IgD-negative memory B cell (primary cell): ENCODE results near the gene SETDB1. TPM values are rescaled to one million over a fixed set of nuclear protein-coding genes. Genes with fewer than 3 reads are reported as not detected.

Experiments
- H3K27ac Mint-ChIP-seq, 3 donors: one replicate each; pipeline ENCODE4 v1.8.0; 2020 to 2022; ENCODE audit warnings: mild to moderate bottlenecking in 3 of 3, mixed read lengths in 3 of 3, moderate library complexity in 1 of 3
- H3K27me3 Mint-ChIP-seq: one replicate; pipeline ENCODE4 v1.8.0; 2021; ENCODE audit warnings: mixed read lengths
- H3K36me3 Mint-ChIP-seq: one replicate; pipeline ENCODE4 v1.8.0; 2020; ENCODE audit warnings: mild to moderate bottlenecking, mixed read lengths
- H3K4me1 Mint-ChIP-seq, 3 donors: one replicate each; pipeline ENCODE4 v1.8.0; 2020 to 2022; ENCODE audit warnings: mixed read lengths in 3 of 3, mild to moderate bottlenecking in 1 of 3
- H3K4me3 Mint-ChIP-seq, 4 donors: one replicate each; pipeline ENCODE4 v1.8.0; 2020 to 2022; ENCODE audit warnings: mild to moderate bottlenecking in 4 of 4, mixed read lengths in 4 of 4, moderate library complexity in 3 of 4
- H3K9me3 Mint-ChIP-seq, 3 donors: one replicate each; pipeline ENCODE4 v1.8.0; 2020 to 2021; ENCODE audit warnings: mixed read lengths in 3 of 3, mild to moderate bottlenecking in 1 of 3
- polyA plus RNA-seq: library from polyadenylated mRNA; unstranded; fragments of 300-500 nt; fragmentation: Illumina TruSeq; gene quantifications from one replicate; pipeline ENCODE4 v1.2.3, GENCODE V29; 2021

SETDB1 gene
- polyA plus RNA-seq, 1 donor from 2014 or later, result 19.8 TPM

- Mint-ChIP-seq H3K27me3 (no peaks in the 10 kb centered on the region), H3K4me3 (peak overlapping the region in 1 of 4 donors; percentile 47), H3K4me1 (peaks cover 0 to 5% (median 2%) of the 10 kb centered on the region in 3 donors), H3K9me3 (no peaks in the 10 kb centered on the region), H3K36me3 (peaks cover 5% of the 10 kb centered on the region), H3K27ac (peak overlapping the region in 2 of 3 donors; percentile 11 to 59)
Observed at GRCh38 chr1:150963321-150964163, 37.4 kb downstream of the SETDB1 start.

GRCh38 chr1:150964164-150964489 lies 38.0 kb downstream of the SETDB1 start:
- H3K27me3 Mint-ChIP-seq, result no peaks in the 10 kb centered on the region
- peak overlapping the region in 1 of 3 donors; percentile 59 for H3K27ac Mint-ChIP-seq
- no peaks in the 10 kb centered on the region for H3K9me3 Mint-ChIP-seq
- H3K4me1 Mint-ChIP-seq, result peaks cover 1 to 5% (median 2%) of the 10 kb centered on the region in 3 donors
- peaks cover 5% of the 10 kb centered on the region for H3K36me3 Mint-ChIP-seq
- no peak overlapping the region for H3K4me3 Mint-ChIP-seq

GRCh38 chr1:150965605-150966004 lies 39.4 kb downstream of the SETDB1 start:
- Mint-ChIP-seq H3K4me1 (peaks cover 0 to 5% (median 4%) of the 10 kb centered on the region in 3 donors), H3K9me3 (no peaks in the 10 kb centered on the region), H3K27ac (no peak overlapping the region), H3K27me3 (no peaks in the 10 kb centered on the region), H3K36me3 (peaks cover 4% of the 10 kb centered on the region), H3K4me3 (no peak overlapping the region)

DNA sequence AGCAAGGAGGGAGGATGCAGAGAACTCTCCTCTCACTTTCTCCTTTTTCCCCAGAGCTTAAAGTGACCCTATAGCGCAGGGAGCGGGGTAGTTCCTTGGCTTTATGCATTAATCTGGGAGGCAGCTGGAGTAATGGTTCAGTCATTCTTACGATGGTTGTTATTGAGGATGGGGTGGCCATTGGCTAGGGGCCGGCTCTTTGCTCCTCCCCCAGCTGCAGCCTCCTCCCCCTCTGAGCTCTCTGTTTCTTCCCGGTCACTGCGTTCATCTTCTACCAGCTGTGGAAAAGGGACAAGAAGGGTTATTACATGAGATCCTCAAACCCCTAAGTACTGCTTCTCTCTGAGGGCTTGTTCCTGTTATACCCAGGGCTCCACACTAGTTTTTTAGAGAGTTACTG lies 39.8 kb downstream of the SETDB1 start:
- H3K9me3 Mint-ChIP-seq, result no peaks in the 10 kb centered on the region
- H3K27ac Mint-ChIP-seq, result peak overlapping the region in 2 of 3 donors; percentile 14 to 21
- H3K27me3 Mint-ChIP-seq, result no peaks in the 10 kb centered on the region
- H3K4me3 Mint-ChIP-seq, result peak overlapping the region in 1 of 4 donors; percentile 21
- peaks cover 2% of the 10 kb centered on the region for H3K36me3 Mint-ChIP-seq
- H3K4me1 Mint-ChIP-seq, result peaks cover 0 to 7% (median 5%) of the 10 kb centered on the region in 3 donors

DNA sequence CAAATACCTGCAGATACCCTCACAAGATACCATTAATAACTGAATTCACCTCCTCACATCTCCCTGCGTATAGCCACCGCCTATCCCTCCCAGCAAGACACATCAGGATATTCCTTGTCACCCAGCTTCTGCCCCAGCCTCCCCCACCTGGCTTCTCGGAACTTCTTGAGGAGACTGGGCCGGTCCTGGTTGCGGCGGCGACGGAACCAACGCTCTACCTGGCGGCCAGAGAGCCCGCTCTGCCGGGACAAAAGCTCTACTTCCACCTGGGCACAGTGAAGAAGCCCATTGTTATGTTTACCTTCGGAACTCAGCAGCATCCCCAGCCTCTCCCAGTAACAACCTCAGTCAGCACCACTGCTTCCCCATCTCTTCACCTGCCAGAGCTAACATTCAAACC lies 41.8 kb downstream of the SETDB1 start:
- Mint-ChIP-seq H3K4me1 (peaks cover 11 to 23% (median 17%) of the 10 kb centered on the region in 3 donors), H3K9me3 (no peaks in the 10 kb centered on the region), H3K4me3 (no peak overlapping the region), H3K27ac (peak overlapping the region in 1 of 3 donors; percentile 1), H3K27me3 (no peaks in the 10 kb centered on the region), H3K36me3 (peaks cover 2% of the 10 kb centered on the region)

GRCh38 chr1:150968491-150968890 lies 42.3 kb downstream of the SETDB1 start:
- Mint-ChIP-seq H3K4me1 (peaks cover 15 to 29% (median 19%) of the 10 kb centered on the region in 3 donors), H3K36me3 (peaks cover 2% of the 10 kb centered on the region), H3K27me3 (no peaks in the 10 kb centered on the region), H3K27ac (peak overlapping the region in 1 of 3 donors; percentile 75), H3K9me3 (no peaks in the 10 kb centered on the region), H3K4me3 (no peak overlapping the region)

DNA sequence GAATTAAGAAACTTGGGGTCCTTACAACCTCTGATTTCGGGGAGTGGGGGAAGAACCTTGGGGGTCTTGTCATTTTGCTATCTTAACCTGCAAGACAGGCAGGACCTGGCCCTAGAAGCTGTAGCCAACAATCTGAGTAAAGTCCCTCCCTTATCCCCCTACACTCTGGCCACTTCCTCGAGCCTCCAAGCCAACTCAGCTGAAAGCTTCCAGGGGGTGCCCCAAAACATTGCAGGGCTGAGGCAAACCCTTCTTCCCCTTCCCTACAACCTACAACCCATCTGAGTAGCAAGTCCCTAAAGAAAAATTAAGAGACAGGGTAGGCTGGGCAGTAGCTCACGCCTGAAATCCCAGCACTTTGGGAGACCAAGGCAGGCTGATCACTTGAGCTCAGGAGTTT lies 43.5 kb downstream of the SETDB1 start:
- no peaks in the 10 kb centered on the region for H3K9me3 Mint-ChIP-seq
- no peak overlapping the region for H3K27ac Mint-ChIP-seq
- peaks cover 2% of the 10 kb centered on the region for H3K36me3 Mint-ChIP-seq
- H3K4me1 Mint-ChIP-seq, result peaks cover 17 to 29% (median 19%) of the 10 kb centered on the region in 3 donors
- no peak overlapping the region for H3K4me3 Mint-ChIP-seq
- H3K27me3 Mint-ChIP-seq, result no peaks in the 10 kb centered on the region

DNA sequence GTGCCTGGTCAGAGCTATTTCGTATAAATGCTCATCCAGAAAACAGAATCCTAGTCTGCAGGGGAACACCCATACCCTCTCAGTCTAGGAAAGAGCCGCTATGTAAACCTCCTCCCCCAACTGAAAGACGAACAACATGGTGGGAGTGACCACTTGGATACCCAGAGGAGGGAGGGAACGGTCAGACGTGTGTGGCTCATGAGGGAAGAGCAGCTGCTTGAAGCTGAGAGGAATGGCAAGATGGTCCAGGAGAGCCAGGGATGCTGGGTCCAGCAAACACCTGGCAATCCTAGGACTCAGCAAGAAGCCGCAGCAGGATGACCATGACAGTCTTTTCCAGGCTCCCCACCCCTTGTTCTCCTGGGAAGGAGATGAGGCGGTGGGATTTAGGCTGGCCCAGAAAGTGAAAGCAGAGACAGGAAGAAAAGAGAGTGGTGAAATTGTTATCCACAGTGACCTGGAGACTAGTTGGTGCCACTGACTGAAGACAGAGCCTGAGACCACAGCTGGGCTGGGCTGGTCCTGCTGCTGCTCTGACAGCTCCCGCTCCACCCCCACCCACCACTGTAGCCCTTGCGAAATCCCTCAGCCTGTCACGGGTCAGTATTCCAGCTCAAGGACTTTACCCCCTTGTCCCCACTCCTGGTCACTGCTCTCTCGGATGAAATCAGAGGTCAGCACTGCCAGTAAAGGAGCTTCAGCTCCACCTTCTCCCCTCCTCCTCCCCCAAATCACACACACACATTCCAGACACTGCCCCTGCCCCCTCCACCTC lies 44.8 kb downstream of the SETDB1 start:
- no peaks in the 10 kb centered on the region for H3K9me3 Mint-ChIP-seq
- peak overlapping the region in 2 of 4 donors; percentile 53 to 82 for H3K4me3 Mint-ChIP-seq

DNA sequence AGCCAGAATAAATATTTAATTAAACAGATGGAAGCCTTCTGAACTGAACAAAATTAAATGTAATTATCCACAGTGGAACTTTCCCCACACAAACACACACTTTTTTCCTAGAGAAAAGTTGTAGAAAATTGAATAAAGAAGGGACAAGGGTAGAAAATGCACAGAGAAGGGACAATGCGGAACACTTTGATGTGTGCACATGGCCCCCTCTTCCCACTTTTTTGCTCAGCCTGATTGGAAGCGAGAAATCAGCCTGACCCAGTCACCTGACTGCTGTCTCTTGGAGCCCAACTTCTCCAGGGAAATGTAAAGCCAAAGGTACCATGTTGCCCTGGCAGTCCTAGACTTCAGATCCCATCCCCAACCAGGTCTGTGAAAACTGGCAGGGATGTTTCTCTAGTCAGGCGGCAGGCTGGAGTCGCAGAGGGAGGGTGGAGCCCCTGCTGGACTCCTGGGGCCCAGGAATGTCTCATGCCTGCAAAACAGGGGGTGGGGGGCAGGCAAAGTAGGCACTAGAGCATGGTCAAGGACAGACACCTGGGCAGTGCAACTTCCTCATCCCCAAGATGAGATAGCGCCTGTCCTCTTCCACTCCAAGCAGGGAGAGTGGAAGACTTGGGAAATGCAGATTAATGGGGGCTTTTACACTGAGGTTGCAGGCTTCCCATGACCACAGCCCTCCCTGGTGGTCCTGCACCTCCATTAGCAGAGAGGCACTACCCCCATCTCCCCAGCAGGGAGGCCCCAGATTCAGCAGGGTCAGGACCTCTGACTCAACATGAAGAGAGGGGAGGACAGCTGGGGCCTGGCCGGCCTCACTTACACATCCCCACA lies 45.6 kb downstream of the SETDB1 start:
- no peaks in the 10 kb centered on the region for H3K9me3 Mint-ChIP-seq
- H3K4me1 Mint-ChIP-seq, result peaks cover 17 to 36% (median 27%) of the 10 kb centered on the region in 3 donors
- H3K36me3 Mint-ChIP-seq, result peaks cover 2% of the 10 kb centered on the region
- no peaks in the 10 kb centered on the region for H3K27me3 Mint-ChIP-seq
- H3K27ac Mint-ChIP-seq, result peak overlapping the region; percentile 92 to 94 (median 92)
- H3K4me3 Mint-ChIP-seq, result peak overlapping the region; percentile 54 to 86 (median 68)

More for the DNA sequence above, 44.8 kb downstream of the SETDB1 start:
- Mint-ChIP-seq H3K36me3 (peaks cover 2% of the 10 kb centered on the region), H3K4me1 (peaks cover 19 to 31% (median 22%) of the 10 kb centered on the region in 3 donors), H3K27ac (peak overlapping the region in 2 of 3 donors; percentile 48 to 92), H3K27me3 (no peaks in the 10 kb centered on the region)

- Mint-ChIP-seq H3K36me3 (peaks cover 2% of the 10 kb centered on the region), H3K4me3 (peak overlapping the region; percentile 82 to 95 (median 85)), H3K27ac (peak overlapping the region; percentile 85 to 94 (median 92))
Observed at GRCh38 chr1:150972417-150972940, 46.3 kb downstream of the SETDB1 start.

DNA sequence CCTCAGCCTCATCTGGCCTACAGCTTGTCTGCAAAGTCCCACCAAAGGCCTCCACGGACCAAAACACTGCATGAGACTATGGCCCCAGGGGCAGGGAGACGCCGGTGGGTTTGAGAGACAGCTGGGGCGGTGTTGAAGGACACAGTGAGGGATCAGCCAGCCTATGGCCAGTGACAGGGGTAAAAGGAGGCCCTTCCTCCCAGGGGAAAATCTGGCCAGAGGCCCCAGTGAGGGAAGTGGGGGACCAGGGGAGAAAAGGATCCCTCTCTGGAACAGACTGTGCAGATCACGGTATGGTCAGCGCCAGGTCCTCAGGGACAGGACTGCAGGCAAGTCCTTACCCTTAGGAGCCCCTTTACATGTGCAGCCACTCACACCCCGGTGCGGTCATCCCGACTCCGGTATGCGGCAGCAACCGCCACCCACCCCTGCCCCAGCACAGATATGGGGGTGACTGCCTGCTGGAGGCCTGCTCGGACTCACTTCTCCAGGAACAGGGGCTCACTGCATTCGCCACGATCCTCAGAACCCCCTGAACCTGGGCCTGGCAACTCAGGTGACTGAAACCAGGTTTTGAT lies 47.2 kb downstream of the SETDB1 start:
- peaks cover 26 to 44% (median 36%) of the 10 kb centered on the region in 3 donors for H3K4me1 Mint-ChIP-seq
- H3K4me3 Mint-ChIP-seq, result peak overlapping the region; percentile 82 to 95 (median 85)
- H3K9me3 Mint-ChIP-seq, result no peaks in the 10 kb centered on the region
- peak overlapping the region; percentile 71 to 94 (median 92) for H3K27ac Mint-ChIP-seq
- H3K27me3 Mint-ChIP-seq, result no peaks in the 10 kb centered on the region
- H3K36me3 Mint-ChIP-seq, result no peaks in the 10 kb centered on the region

More at GRCh38 chr1:150972417-150972940, 46.3 kb downstream of the SETDB1 start:
- Mint-ChIP-seq H3K9me3 (no peaks in the 10 kb centered on the region), H3K4me1 (peaks cover 24 to 42% (median 34%) of the 10 kb centered on the region in 3 donors), H3K27me3 (no peaks in the 10 kb centered on the region)

DNA sequence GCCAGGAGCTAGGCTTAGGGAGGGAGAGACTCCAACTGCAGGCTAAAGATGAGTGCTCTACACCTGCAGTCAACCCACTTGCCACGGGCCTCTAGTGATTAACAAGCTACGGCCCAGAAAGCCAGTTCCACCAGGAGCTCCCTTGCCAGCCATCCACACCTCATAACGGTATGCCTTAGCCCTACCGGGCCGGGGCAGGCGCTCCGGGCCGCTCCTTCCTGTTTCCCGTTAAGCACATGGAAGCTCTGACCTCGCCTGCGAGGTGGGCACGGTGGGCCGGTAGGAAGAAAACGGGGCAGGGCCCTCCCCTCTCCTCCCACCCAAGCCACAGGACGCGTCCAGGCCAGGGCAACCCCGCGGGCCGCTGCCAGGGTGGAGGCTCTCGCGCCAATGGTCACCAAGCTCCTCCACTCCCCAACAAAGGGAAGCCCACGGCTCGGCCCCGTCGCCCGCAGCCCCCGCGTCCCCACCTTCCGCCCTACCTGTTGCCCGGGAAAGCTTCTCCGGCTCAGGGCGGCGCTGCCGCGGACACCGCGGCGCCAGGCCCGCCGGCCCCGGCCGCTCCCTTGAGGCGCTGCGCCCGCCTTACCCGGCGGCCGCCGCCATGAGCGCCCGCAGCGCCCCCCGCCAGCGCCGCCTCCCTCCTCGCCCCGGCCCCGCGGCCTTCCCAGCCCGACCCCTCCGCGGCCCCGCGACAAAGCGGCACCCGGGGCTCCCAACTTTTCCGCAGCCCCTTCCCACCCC lies 47.8 kb downstream of the SETDB1 start:
- no peaks in the 10 kb centered on the region for H3K27me3 Mint-ChIP-seq
- H3K27ac Mint-ChIP-seq, result peak overlapping the region; percentile 71 to 94 (median 92)

More for the DNA sequence above, 47.8 kb downstream of the SETDB1 start:
- Mint-ChIP-seq H3K4me1 (peaks cover 30 to 45% (median 39%) of the 10 kb centered on the region in 3 donors), H3K4me3 (peak overlapping the region; percentile 82 to 95 (median 85)), H3K36me3 (no peaks in the 10 kb centered on the region), H3K9me3 (no peaks in the 10 kb centered on the region)
